Measurements from ENCODE around the gene ARHGEF3. TPM values are rescaled to one million over a fixed set of nuclear protein-coding genes. Genes with fewer than 3 reads are reported as not detected.

Gene ARHGEF3
- total RNA-seq, 4 donors from 2014 or later, result 9.0 to 14.7 (median 11.7) TPM

GRCh38 chr3:56817646-56818045 lies 15.9 kb upstream of the ARHGEF3 start:
- TF ChIP-seq POLR2AphosphoS5 (IDR thresholded peaks at IDR 0.05), result no peak
- TF ChIP-seq, protein P1, sequence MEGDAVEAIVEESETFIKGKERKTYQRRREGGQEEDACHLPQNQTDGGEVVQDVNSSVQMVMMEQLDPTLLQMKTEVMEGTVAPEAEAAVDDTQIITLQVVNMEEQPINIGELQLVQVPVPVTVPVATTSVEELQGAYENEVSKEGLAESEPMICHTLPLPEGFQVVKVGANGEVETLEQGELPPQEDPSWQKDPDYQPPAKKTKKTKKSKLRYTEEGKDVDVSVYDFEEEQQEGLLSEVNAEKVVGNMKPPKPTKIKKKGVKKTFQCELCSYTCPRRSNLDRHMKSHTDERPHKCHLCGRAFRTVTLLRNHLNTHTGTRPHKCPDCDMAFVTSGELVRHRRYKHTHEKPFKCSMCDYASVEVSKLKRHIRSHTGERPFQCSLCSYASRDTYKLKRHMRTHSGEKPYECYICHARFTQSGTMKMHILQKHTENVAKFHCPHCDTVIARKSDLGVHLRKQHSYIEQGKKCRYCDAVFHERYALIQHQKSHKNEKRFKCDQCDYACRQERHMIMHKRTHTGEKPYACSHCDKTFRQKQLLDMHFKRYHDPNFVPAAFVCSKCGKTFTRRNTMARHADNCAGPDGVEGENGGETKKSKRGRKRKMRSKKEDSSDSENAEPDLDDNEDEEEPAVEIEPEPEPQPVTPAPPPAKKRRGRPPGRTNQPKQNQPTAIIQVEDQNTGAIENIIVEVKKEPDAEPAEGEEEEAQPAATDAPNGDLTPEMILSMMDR (IDR thresholded peaks at IDR 0.05), result no peak
- TF ChIP-seq POLR2A (IDR thresholded peaks at IDR 0.05; ENCODE audit: low read depth), result no peak
- TF ChIP-seq EP300 (IDR thresholded peaks at IDR 0.05), result no peak
- no peak overlapping the region for H3K4me3 ChIP-seq
- 90% methylated on average over 2 of the region's 4 CpGs for WGBS

DNA sequence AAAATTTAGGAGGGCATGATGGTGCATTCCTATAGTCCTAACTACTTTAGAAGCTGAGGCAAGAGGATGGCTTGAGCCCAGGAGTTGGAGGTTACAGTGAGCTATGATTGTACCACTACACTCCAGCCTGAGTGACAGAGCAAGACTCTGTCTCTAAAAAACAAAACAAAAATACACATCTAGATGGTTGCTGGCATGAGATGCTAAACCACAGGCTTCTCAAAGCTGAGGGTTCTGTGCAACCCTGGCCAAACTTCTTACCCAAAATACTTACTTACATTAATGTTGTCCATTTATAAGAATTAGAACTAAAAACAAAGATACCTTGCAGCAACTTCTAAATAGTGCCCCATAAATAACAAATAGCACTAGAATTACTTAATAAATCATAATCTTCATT lies 14.3 kb upstream of the ARHGEF3 start:
- H3K9me3 ChIP-seq, result no peaks in the 10 kb centered on the region
- H3K4me3 ChIP-seq, result no peak overlapping the region
- TF ChIP-seq, protein P1 (IDR thresholded peaks at IDR 0.05), result no peak
- TF ChIP-seq POLR2AphosphoS5 (IDR thresholded peaks at IDR 0.05) (no peak), POLR2A (IDR thresholded peaks at IDR 0.05; ENCODE audit: low read depth) (no peak), EP300 (IDR thresholded peaks at IDR 0.05) (no peak)
- H3K27ac ChIP-seq (replicated peaks in 1 of 4), result no peak overlapping the region
- no peaks in the 10 kb centered on the region for H3K27me3 ChIP-seq
- H3K36me3 ChIP-seq, result no peaks in the 10 kb centered on the region
- H3K4me1 ChIP-seq, result peaks cover 0 to 10% (median 4%) of the 10 kb centered on the region in 4 donors
- no peak for DNase-seq (ENCODE audit: extremely low spot score)
- intact Hi-C loops (cut with DNase I), result no loop called here

More at GRCh38 chr3:56817646-56818045, 15.9 kb upstream of the ARHGEF3 start:
- Histone ChIP-seq H3K4me1 (peaks cover 0 to 7% (median 4%) of the 10 kb centered on the region in 4 donors), H3K36me3 (no peaks in the 10 kb centered on the region), H3K27me3 (no peaks in the 10 kb centered on the region), H3K27ac (replicated peaks in 1 of 4) (no peak overlapping the region), H3K9me3 (no peaks in the 10 kb centered on the region)
- intact Hi-C loops (cut with DNase I), result no loop called here
- no peak for DNase-seq (ENCODE audit: extremely low spot score)

GRCh38 chr3:56815589-56815988 lies 13.8 kb upstream of the ARHGEF3 start:
- DNase-seq (ENCODE audit: extremely low spot score), result no peak
- Histone ChIP-seq H3K27ac (replicated peaks in 1 of 4) (no peak overlapping the region), H3K4me3 (no peak overlapping the region), H3K9me3 (no peaks in the 10 kb centered on the region), H3K27me3 (no peaks in the 10 kb centered on the region), H3K4me1 (peaks cover 0 to 10% (median 4%) of the 10 kb centered on the region in 4 donors), H3K36me3 (no peaks in the 10 kb centered on the region)
- intact Hi-C loops (cut with DNase I), result no loop called here
- no peak for TF ChIP-seq POLR2A (IDR thresholded peaks at IDR 0.05; ENCODE audit: low read depth)
- TF ChIP-seq EP300 (IDR thresholded peaks at IDR 0.05), result no peak
- TF ChIP-seq POLR2AphosphoS5 (IDR thresholded peaks at IDR 0.05), result no peak
- TF ChIP-seq, protein P1 (IDR thresholded peaks at IDR 0.05), result no peak
- 91% methylated on average over 1 of the region's 1 CpG for WGBS

- no peak overlapping the region for H3K27ac ChIP-seq (replicated peaks in 1 of 4)
- H3K36me3 ChIP-seq, result no peaks in the 10 kb centered on the region
- H3K4me1 ChIP-seq, result peaks cover 0 to 10% (median 4%) of the 10 kb centered on the region in 4 donors
- H3K9me3 ChIP-seq, result no peaks in the 10 kb centered on the region
- no peak overlapping the region for H3K4me3 ChIP-seq
- H3K27me3 ChIP-seq, result no peaks in the 10 kb centered on the region
- DNase-seq (ENCODE audit: extremely low spot score), result no peak
- intact Hi-C loops (cut with DNase I), result no loop called here
- TF ChIP-seq, protein P1 (IDR thresholded peaks at IDR 0.05), result no peak
- TF ChIP-seq POLR2A (IDR thresholded peaks at IDR 0.05; ENCODE audit: low read depth) (no peak), EP300 (IDR thresholded peaks at IDR 0.05) (no peak), POLR2AphosphoS5 (IDR thresholded peaks at IDR 0.05) (no peak)
- WGBS, result 35% methylated on average over 1 of the region's 1 CpG
Observed at GRCh38 chr3:56813653-56813960, 11.9 kb upstream of the ARHGEF3 start.
